HepG2 (cell line): ENCODE data around the gene IPO5.

ENCODE experiments used
- CCAR2 ChIP-seq: fragments of 200-400 bp; formaldehyde crosslinking; optimal IDR thresholded peaks from 2 replicates; pipeline ENCODE3; 2018; ENCODE audit warnings: low read depth, mild to moderate bottlenecking, low read length, moderate library complexity
- HNF4A ChIP-seq: sonication (generic); formaldehyde crosslinking; IDR thresholded peaks from 2 replicates; pipeline ENCODE4 v1.4.0; 2020; ENCODE audit warnings: missing genetic modification reagents
- JUNB ChIP-seq: sonication (generic); formaldehyde crosslinking; IDR thresholded peaks from 2 replicates; pipeline ENCODE4 v1.8.0; 2022; ENCODE audit warnings: missing genetic modification reagents, mild to moderate bottlenecking, borderline replicate concordance
- NFRKB ChIP-seq: fragments of 450-650 bp; IDR thresholded peaks from 2 replicates; pipeline ENCODE4 v1.6.1; 2017
- PHF8 ChIP-seq: sonication (generic); formaldehyde crosslinking; IDR thresholded peaks from 2 replicates; pipeline ENCODE4 v1.5.0; 2020; ENCODE audit warnings: missing genetic modification reagents
- POLR2AphosphoS5 ChIP-seq: IDR thresholded peaks from 2 replicates; pipeline ENCODE4 v1.6.1; 2012; ENCODE audit warnings: low read depth, low read length
- RNF2 ChIP-seq: fragments of 450-650 bp; conservative IDR thresholded peaks from 2 replicates; pipeline ENCODE4 v1.6.1; 2016; ENCODE audit warnings: low read depth
- STAG1 ChIP-seq: sonication (generic); formaldehyde crosslinking; IDR thresholded peaks from 2 replicates; pipeline ENCODE4 v1.4.0; 2020; ENCODE audit warnings: missing genetic modification reagents
- TAF1 ChIP-seq: sonication (generic); formaldehyde crosslinking; IDR thresholded peaks from 2 replicates; pipeline ENCODE4 v1.4.0; 2020; ENCODE audit warnings: missing genetic modification reagents
- ZNF282 ChIP-seq: fragments of 450-650 bp; IDR thresholded peaks from 2 replicates; pipeline ENCODE4 v1.6.1; 2018; ENCODE audit not compliant: partially characterized antibody
- ZNF703 ChIP-seq: sonication (generic); formaldehyde crosslinking; IDR thresholded peaks from 2 replicates; pipeline ENCODE4 v1.5.1; 2020; ENCODE audit warnings: missing genetic modification reagents, mild to moderate bottlenecking, moderate library complexity, borderline replicate concordance
- ZNF710 ChIP-seq: sonication (generic); formaldehyde crosslinking; IDR thresholded peaks from 2 replicates; pipeline ENCODE4 v1.5.0; 2020; ENCODE audit warnings: mild to moderate bottlenecking, missing genetic modification reagents, borderline replicate concordance
- TF ChIP-seq, protein P1 (sequence below): sonication (generic); formaldehyde crosslinking; IDR thresholded peaks from 2 replicates; pipeline ENCODE4 v1.5.0; 2020; ENCODE audit warnings: mild to moderate bottlenecking, missing genetic modification reagents
- TF ChIP-seq, protein P2 (sequence below), 2 experiments: sonication (generic) in 1 of 2; formaldehyde crosslinking in 1 of 2; IDR thresholded peaks; 2 replicates each; pipeline versions ENCODE4 v1.6.1 to v1.9.0; 2014 to 2022; ENCODE audit warnings: antibody characterized with exemption in 1 of 2, borderline replicate concordance in 1 of 2, inconsistent platforms in 1 of 2, low read depth in 1 of 2, missing genetic modification reagents in 1 of 2

DNA sequence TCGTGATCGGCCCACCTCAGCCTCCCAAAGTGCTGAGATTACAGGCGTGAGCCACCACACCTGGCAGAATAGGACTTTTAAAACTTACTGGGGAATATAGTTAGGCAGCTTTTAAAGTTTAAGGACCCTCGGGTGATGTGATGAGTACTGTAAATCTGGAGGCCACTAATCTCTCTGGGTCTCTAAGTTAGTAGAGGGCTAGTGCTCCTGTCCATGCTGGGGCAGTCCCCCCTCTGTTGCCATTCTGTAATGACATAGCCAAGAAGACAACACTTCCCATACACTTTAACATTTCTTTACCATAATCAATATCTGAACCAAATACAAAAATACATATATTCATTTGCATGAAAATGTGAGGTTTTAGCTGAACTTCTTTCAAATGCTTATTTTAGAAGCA is 65.7 kb downstream of the IPO5 start:
- TF ChIP-seq HNF4A (CRISPR knock-in tag) = no peak
- TF ChIP-seq POLR2AphosphoS5 = no peak
- no peak for TF ChIP-seq JUNB (CRISPR knock-in tag)
- no peak for TF ChIP-seq ZNF710 (CRISPR knock-in tag)
- no peak for TF ChIP-seq TAF1 (CRISPR knock-in tag)
- TF ChIP-seq CCAR2 = no peak
- TF ChIP-seq STAG1 (CRISPR knock-in tag) = no peak
- TF ChIP-seq, protein P1, sequence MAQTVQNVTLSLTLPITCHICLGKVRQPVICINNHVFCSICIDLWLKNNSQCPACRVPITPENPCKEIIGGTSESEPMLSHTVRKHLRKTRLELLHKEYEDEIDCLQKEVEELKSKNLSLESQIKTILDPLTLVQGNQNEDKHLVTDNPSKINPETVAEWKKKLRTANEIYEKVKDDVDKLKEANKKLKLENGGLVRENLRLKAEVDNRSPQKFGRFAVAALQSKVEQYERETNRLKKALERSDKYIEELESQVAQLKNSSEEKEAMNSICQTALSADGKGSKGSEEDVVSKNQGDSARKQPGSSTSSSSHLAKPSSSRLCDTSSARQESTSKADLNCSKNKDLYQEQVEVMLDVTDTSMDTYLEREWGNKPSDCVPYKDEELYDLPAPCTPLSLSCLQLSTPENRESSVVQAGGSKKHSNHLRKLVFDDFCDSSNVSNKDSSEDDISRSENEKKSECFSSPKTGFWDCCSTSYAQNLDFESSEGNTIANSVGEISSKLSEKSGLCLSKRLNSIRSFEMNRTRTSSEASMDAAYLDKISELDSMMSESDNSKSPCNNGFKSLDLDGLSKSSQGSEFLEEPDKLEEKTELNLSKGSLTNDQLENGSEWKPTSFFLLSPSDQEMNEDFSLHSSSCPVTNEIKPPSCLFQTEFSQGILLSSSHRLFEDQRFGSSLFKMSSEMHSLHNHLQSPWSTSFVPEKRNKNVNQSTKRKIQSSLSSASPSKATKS = no peak
- TF ChIP-seq RNF2 = no peak
- no peak for TF ChIP-seq ZNF282
- no peak for TF ChIP-seq ZNF703 (CRISPR knock-in tag)
- TF ChIP-seq, protein P2, sequence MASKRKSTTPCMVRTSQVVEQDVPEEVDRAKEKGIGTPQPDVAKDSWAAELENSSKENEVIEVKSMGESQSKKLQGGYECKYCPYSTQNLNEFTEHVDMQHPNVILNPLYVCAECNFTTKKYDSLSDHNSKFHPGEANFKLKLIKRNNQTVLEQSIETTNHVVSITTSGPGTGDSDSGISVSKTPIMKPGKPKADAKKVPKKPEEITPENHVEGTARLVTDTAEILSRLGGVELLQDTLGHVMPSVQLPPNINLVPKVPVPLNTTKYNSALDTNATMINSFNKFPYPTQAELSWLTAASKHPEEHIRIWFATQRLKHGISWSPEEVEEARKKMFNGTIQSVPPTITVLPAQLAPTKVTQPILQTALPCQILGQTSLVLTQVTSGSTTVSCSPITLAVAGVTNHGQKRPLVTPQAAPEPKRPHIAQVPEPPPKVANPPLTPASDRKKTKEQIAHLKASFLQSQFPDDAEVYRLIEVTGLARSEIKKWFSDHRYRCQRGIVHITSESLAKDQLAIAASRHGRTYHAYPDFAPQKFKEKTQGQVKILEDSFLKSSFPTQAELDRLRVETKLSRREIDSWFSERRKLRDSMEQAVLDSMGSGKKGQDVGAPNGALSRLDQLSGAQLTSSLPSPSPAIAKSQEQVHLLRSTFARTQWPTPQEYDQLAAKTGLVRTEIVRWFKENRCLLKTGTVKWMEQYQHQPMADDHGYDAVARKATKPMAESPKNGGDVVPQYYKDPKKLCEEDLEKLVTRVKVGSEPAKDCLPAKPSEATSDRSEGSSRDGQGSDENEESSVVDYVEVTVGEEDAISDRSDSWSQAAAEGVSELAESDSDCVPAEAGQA (IDR thresholded peaks at IDR 0.05; ENCODE audit: low read depth) = no peak
- TF ChIP-seq, protein P2 (CRISPR knock-in tag; IDR thresholded peaks at IDR 0.05; ENCODE audit: borderline replicate concordance) = no peak
- TF ChIP-seq NFRKB = no peak
- TF ChIP-seq PHF8 (CRISPR knock-in tag) = no peak
